HK-2 (cell line): ENCODE data around the gene FAM90A1.
A peak's percentile ranks its signal among the peaks of the same experiment; 100 is the strongest.
"Not testable (repeated sequence)": the region's sequence is repeated elsewhere in the genome, so short reads cannot be mapped to it uniquely, and the experiment has no call there.

Experiments used
- DNase-seq: peaks from one replicate; pipeline ENCODE4 v3.0.0-alpha.2; 2018; ENCODE audit not compliant: unreplicated experiment

Gene FAM90A1

GRCh38 chr12:8226992-8227731 lies at the start of gene FAM90A1:
TSS of gene FAM90A1 (minus strand) at chr12:8227618. CDS start at chr12:8224832, 2,786 bp downstream.
- not testable (repeated sequence) for DNase-seq

- not testable (repeated sequence) for DNase-seq
These were observed 49.0 kb upstream of the FAM90A1 start for GRCh38 chr12:8276397-8276796.

- DNase-seq = not testable (repeated sequence)
These were observed 39.3 kb upstream of the FAM90A1 start for GRCh38 chr12:8266706-8267105.

GRCh38 chr12:8264236-8264635 lies 36.8 kb upstream of the FAM90A1 start:
- DNase-seq = not testable (repeated sequence)

- not testable (repeated sequence) for DNase-seq
These were observed 33.7 kb upstream of the FAM90A1 start for GRCh38 chr12:8261111-8261554.

GRCh38 chr12:8256356-8256755 lies 28.9 kb upstream of the FAM90A1 start:
- not testable (repeated sequence) for DNase-seq

- not testable (repeated sequence) for DNase-seq
These were observed 27.3 kb upstream of the FAM90A1 start for GRCh38 chr12:8254705-8255104.

- DNase-seq = not testable (repeated sequence)
These were observed 24.8 kb upstream of the FAM90A1 start for GRCh38 chr12:8252056-8252818.

GRCh38 chr12:8251616-8252015 lies 24.2 kb upstream of the FAM90A1 start:
- not testable (repeated sequence) for DNase-seq

- DNase-seq = peak; percentile 10
These were observed 19.6 kb upstream of the FAM90A1 start for GRCh38 chr12:8246941-8247535.

- not testable (repeated sequence) for DNase-seq
These were observed 16.3 kb upstream of the FAM90A1 start for GRCh38 chr12:8243682-8244161.

GRCh38 chr12:8242880-8243681 lies 15.7 kb upstream of the FAM90A1 start:
- peak; percentile 99 for DNase-seq

GRCh38 chr12:8242622-8242879 lies 15.1 kb upstream of the FAM90A1 start:
- not testable (repeated sequence) for DNase-seq

GRCh38 chr12:8241917-8242621 lies 14.7 kb upstream of the FAM90A1 start:
- DNase-seq = peak; percentile 35

GRCh38 chr12:8240340-8241114 lies 13.1 kb upstream of the FAM90A1 start:
- not testable (repeated sequence) for DNase-seq

GRCh38 chr12:8237031-8237430 lies 9.6 kb upstream of the FAM90A1 start:
- not testable (repeated sequence) for DNase-seq

- DNase-seq = peak; percentile 37
These were observed 8.1 kb upstream of the FAM90A1 start for GRCh38 chr12:8235316-8236157.

- DNase-seq = not testable (repeated sequence)
These were observed 7.3 kb upstream of the FAM90A1 start for GRCh38 chr12:8234746-8235145.

- not testable (repeated sequence) for DNase-seq
These were observed 6.6 kb upstream of the FAM90A1 start for GRCh38 chr12:8233935-8234495.
